Tibial nerve (tissue), 4 donors: ENCODE measurements around the gene SMARCAL1. TPM values are rescaled to one million over a fixed set of nuclear protein-coding genes. Genes with fewer than 3 reads are reported as not detected.
A peak's percentile ranks its signal among the peaks of the same experiment; 100 is the strongest.

Experiments used
- DNase-seq, 2 donors: peaks; one replicate each; pipeline ENCODE4 v3.0.0-alpha.2; 2019; ENCODE audit warnings: low spot score in 2 of 2
- H3K27ac ChIP-seq, 4 donors: fragments of 200-600 bp; sonication (generic) in 3 of 4; one replicate each; pipeline ENCODE4 v1.5.1; 2017 to 2019; ENCODE audit warnings: mild to moderate bottlenecking in 1 of 4
- H3K27me3 ChIP-seq, 2 donors: fragments of 200-600 bp; sonication (generic) in 1 of 2; one replicate each; pipeline versions ENCODE4 v1.5.1 to v1.6.0; 2017 to 2019
- H3K36me3 ChIP-seq, 3 donors: fragments of 200-600 bp; sonication (generic); one replicate each; pipeline ENCODE4 v1.5.1; 2018 to 2019
- H3K4me1 ChIP-seq, 4 donors: fragments of 200-600 bp; sonication (generic) in 3 of 4; one replicate each; pipeline ENCODE4 v1.5.1; 2017 to 2019
- H3K4me3 ChIP-seq, 4 donors: fragments of 200-600 bp; sonication (generic) in 3 of 4; one replicate each; pipeline ENCODE4 v1.5.1; 2017 to 2019; ENCODE audit warnings: mild to moderate bottlenecking in 1 of 4, moderate library complexity in 1 of 4
- H3K9me3 ChIP-seq, 4 donors: fragments of 200-600 bp; sonication (generic) in 3 of 4; one replicate each; pipeline ENCODE4 v1.5.1; 2017 to 2019
- EP300 ChIP-seq, 2 donors: sonication (generic); formaldehyde crosslinking; IDR thresholded peaks; one replicate each; pipeline ENCODE4 v1.6.1; 2017; ENCODE audit warnings: antibody characterized with exemption in 2 of 2, mild to moderate bottlenecking in 1 of 2
- POLR2A ChIP-seq, 2 donors: fragments of 450-650 bp; IDR thresholded peaks; one replicate each; pipeline ENCODE4 v1.6.1; 2017; ENCODE audit warnings: antibody characterized with exemption in 2 of 2, mild to moderate bottlenecking in 2 of 2, moderate library complexity in 2 of 2
- WGBS, 2 donors: methylation state at CpG; one replicate each; pipeline ENCODE4 v1.1.5; 2018; 5-methylcytosine and 5-hydroxymethylcytosine counted together
- total RNA-seq, 4 donors: library from RNA; depleted of rRNA; stranded (reverse); fragments of >200 nt; gene quantifications; one replicate each; pipeline ENCODE4 v1.1.0, GENCODE V29; 2016
- TF ChIP-seq, protein P1 (sequence below), 5 experiments: fragments of 200-600 bp in 3 of 5; fragments of 450-650 bp in 2 of 5; sonication (generic) in 3 of 5; IDR thresholded peaks; one replicate each; pipeline ENCODE4 v1.5.1; 2016 to 2019; ENCODE audit warnings: antibody characterized with exemption in 5 of 5, mild to moderate bottlenecking in 3 of 5, moderate library complexity in 2 of 5

SMARCAL1 gene
- total RNA-seq, 4 donors from 2014 or later: 11.7 to 35.5 (median 27.5) TPM

GRCh38 chr2:216505133-216506106, 93.1 kb downstream of the SMARCAL1 start:
- 94 to 96% methylated on average over 15 of the region's 15 CpGs for WGBS, 2 donors

GRCh38 chr2:216507220-216508160, 95.2 kb downstream of the SMARCAL1 start:
- Histone ChIP-seq H3K27me3 (no peaks in the 10 kb centered on the region), H3K4me3 (no peak overlapping the region), H3K9me3 (no peaks in the 10 kb centered on the region), H3K4me1 (peaks cover 0 to 13% (median 0%) of the 10 kb centered on the region in 4 donors), H3K27ac (peak overlapping the region in 1 of 4 donors; percentile 2), H3K36me3 (peaks cover 0 to 37% (median 14%) of the 10 kb centered on the region in 3 donors)
- no peak for DNase-seq
- WGBS, 2 donors: 68 to 69% methylated on average over 5 of the region's 5 CpGs
- TF ChIP-seq, protein P1, sequence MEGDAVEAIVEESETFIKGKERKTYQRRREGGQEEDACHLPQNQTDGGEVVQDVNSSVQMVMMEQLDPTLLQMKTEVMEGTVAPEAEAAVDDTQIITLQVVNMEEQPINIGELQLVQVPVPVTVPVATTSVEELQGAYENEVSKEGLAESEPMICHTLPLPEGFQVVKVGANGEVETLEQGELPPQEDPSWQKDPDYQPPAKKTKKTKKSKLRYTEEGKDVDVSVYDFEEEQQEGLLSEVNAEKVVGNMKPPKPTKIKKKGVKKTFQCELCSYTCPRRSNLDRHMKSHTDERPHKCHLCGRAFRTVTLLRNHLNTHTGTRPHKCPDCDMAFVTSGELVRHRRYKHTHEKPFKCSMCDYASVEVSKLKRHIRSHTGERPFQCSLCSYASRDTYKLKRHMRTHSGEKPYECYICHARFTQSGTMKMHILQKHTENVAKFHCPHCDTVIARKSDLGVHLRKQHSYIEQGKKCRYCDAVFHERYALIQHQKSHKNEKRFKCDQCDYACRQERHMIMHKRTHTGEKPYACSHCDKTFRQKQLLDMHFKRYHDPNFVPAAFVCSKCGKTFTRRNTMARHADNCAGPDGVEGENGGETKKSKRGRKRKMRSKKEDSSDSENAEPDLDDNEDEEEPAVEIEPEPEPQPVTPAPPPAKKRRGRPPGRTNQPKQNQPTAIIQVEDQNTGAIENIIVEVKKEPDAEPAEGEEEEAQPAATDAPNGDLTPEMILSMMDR (IDR thresholded peaks at IDR 0.05): no peak
- TF ChIP-seq POLR2A (IDR thresholded peaks at IDR 0.05) (no peak), EP300 (IDR thresholded peaks at IDR 0.05) (no peak)

More at GRCh38 chr2:216505133-216506106, 93.1 kb downstream of the SMARCAL1 start:
- DNase-seq: no peak
- Histone ChIP-seq H3K4me1 (peaks cover 0 to 33% (median 1%) of the 10 kb centered on the region in 4 donors), H3K9me3 (no peaks in the 10 kb centered on the region), H3K36me3 (peaks cover 0 to 57% (median 30%) of the 10 kb centered on the region in 3 donors), H3K27ac (no peak overlapping the region), H3K4me3 (no peak overlapping the region), H3K27me3 (no peaks in the 10 kb centered on the region)
- TF ChIP-seq EP300 (IDR thresholded peaks at IDR 0.05) (no peak), POLR2A (IDR thresholded peaks at IDR 0.05) (no peak)
- TF ChIP-seq, protein P1 (IDR thresholded peaks at IDR 0.05): no peak

GRCh38 chr2:216508229-216508628, 95.9 kb downstream of the SMARCAL1 start:
- 100% methylated on average over 1 of the region's 1 CpG for WGBS, 2 donors
- no peak for TF ChIP-seq POLR2A (IDR thresholded peaks at IDR 0.05)
- TF ChIP-seq EP300 (IDR thresholded peaks at IDR 0.05): no peak
- TF ChIP-seq, protein P1 (IDR thresholded peaks at IDR 0.05): no peak
- Histone ChIP-seq H3K27ac (no peak overlapping the region), H3K4me3 (no peak overlapping the region), H3K27me3 (no peaks in the 10 kb centered on the region), H3K9me3 (no peaks in the 10 kb centered on the region), H3K4me1 (peaks cover 0 to 7% (median 0%) of the 10 kb centered on the region in 4 donors), H3K36me3 (peaks cover 0 to 29% (median 7%) of the 10 kb centered on the region in 3 donors)
- no peak for DNase-seq

DNA sequence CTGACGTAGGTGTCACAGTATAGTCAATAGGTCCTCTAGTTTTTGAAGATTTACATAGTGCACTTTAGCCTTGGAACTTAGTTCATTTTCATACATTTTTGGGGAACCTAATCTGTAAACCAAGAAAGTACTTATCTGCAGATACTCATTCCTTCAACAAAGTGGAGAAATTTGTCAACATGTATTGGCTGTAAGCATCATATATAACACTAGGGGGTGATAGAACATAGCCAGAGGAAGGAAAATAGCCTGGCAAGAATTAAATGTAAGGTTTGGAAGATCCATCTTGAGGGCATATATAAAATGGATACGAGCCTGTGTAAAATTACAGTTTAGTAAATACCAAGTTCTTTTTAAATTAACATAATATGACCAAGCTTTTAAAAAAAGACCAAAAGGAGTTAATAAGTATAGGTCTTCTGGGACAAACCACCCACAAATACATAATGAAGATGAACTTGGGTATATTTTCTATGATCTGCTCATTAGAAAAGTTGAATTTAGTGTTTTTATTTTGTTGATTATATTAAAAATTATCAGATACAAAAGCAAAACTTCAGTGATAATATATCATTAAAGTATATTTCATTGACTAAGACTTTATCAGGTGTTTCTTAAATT, 104.6 kb downstream of the SMARCAL1 start:
- no peak for DNase-seq
- Histone ChIP-seq H3K9me3 (no peaks in the 10 kb centered on the region), H3K4me3 (no peak overlapping the region), H3K27ac (no peak overlapping the region), H3K36me3 (peaks cover 0 to 7% (median 0%) of the 10 kb centered on the region in 3 donors), H3K27me3 (no peaks in the 10 kb centered on the region), H3K4me1 (peaks cover 0 to 9% (median 0%) of the 10 kb centered on the region in 4 donors)
- WGBS, 2 donors: 45 to 46% methylated on average over 2 of the region's 2 CpGs
- TF ChIP-seq POLR2A (IDR thresholded peaks at IDR 0.05) (no peak), EP300 (IDR thresholded peaks at IDR 0.05) (no peak)
- TF ChIP-seq, protein P1 (IDR thresholded peaks at IDR 0.05): peak; percentile 54 to 79 (median 64)
